GM12875 (cell line): Measurements from ENCODE around the gene PUS3.

ENCODE experiments used
- H3K4me3 ChIP-seq: one replicate; pipeline ENCODE4 v1.5.1; 2011; ENCODE audit warnings: low read depth, low read length, control low read depth
- TF ChIP-seq, protein P1 (sequence below): IDR thresholded peaks from 2 replicates; pipeline ENCODE4 v1.5.1; 2011; ENCODE audit warnings: low read depth, mild to moderate bottlenecking, control low read depth, inconsistent platforms, low read length, moderate library complexity, borderline replicate concordance; ENCODE audit not compliant: insufficient read depth

Gene PUS3

DNA sequence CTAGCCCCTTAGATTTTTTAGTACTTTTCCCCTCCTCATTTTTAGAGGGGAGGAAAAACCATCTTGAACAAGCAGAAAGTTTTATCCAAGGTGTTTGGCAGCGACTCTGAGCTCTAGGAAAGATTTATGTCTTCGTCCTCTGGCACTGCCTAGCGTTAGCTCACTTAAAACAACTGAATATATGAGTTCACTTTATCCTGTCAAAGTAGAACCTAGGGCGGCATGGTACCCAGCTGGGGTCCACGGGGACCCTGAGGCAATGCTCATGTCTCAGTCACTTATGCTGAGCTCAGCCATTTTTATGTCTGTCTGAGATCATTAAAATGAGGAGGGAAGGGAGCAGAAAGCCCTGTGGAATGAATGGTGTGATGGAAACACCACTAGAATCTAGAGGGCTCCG lies 28.7 kb upstream of the PUS3 start:
- no peak overlapping the region for H3K4me3 ChIP-seq
- TF ChIP-seq, protein P1, sequence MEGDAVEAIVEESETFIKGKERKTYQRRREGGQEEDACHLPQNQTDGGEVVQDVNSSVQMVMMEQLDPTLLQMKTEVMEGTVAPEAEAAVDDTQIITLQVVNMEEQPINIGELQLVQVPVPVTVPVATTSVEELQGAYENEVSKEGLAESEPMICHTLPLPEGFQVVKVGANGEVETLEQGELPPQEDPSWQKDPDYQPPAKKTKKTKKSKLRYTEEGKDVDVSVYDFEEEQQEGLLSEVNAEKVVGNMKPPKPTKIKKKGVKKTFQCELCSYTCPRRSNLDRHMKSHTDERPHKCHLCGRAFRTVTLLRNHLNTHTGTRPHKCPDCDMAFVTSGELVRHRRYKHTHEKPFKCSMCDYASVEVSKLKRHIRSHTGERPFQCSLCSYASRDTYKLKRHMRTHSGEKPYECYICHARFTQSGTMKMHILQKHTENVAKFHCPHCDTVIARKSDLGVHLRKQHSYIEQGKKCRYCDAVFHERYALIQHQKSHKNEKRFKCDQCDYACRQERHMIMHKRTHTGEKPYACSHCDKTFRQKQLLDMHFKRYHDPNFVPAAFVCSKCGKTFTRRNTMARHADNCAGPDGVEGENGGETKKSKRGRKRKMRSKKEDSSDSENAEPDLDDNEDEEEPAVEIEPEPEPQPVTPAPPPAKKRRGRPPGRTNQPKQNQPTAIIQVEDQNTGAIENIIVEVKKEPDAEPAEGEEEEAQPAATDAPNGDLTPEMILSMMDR: no peak

DNA sequence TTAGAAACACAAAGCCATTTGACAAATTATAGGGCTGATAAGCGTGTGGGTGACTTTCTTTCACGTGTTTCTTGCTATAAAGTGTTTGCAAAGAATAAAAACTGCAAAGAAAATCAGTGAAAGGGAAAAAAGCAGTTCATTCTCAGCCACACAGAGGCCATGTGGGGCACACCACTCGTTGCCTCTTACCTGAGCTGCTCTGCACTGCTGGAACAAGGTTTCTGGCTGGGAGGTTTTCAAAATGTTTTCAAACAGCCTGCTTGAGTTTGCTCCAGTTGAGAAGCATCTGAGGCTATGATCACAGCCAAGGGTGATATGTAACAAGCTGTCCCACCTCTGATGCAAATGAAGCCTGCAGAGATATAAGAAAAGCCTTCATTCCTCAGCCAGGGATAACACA lies 28.1 kb upstream of the PUS3 start:
- TF ChIP-seq, protein P1: no peak
- no peak overlapping the region for H3K4me3 ChIP-seq

DNA sequence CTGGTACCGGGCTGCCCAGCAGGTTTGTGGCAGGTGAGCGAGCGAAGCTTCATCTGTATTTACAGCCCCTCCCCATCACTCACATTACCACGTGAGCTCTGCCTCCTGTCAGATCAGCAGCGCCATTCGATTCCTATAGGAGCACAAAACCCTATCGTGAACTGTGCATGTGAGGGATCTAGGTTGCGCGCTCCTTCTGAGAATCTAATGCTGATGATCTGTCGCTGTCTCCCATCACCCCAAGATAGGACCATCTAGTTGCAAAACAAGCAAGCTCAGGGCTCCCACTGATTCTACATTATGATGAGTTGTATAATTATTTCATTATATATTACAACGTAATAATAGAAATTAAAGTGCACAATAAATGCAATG lies 27.1 kb upstream of the PUS3 start:
- TF ChIP-seq, protein P1: no peak
- no peak overlapping the region for H3K4me3 ChIP-seq

DNA sequence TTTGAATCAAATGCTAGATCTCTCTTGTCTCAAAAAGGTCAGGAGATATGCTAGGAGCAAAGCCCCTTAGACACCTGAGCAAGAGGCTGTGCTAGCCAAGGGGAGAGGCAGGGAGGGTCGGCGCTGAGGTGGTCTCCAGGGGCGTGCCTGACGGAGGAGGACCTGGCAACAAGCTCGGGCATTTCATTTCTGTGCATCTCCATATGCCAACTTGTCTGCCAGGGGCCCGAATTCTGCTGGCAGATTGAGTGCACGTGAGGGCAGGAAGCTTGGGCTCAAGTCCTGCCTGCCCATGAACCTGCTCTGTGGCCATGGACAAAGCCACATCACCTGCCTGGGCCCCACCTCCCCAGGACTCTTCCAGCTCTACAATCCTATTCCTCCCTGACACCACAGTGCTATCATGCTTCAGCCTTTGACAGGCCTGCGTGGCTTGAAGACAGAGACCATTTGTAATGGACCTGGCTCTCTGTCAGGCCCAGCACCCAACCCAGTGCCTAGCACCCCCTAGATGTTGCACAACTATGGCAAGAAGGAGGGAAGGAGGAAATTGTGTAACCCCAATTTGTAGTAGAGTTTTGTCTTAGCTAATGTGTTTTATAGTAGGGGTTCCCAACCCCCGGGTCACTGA lies 26.6 kb upstream of the PUS3 start:
- TF ChIP-seq, protein P1: no peak
- no peak overlapping the region for H3K4me3 ChIP-seq

DNA sequence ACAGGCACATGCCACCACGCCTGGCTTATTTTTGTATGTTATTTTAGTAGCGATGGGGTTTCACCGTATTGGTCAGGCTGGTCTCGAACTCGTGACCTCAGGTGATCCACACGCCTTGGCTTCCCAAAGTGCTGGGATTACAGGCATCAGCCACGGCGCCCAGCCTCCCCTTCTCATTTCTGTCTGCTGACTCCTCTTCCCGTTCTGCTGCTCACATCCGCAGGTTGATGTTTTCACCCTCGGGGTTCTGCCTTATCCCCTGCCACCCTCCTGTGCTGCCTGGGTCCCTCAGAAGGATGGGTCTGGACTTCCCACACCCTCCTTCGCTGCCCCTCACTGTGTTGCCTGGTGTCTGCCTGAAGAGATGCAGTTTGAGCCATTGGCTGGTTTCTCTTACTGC lies 23.7 kb upstream of the PUS3 start:
- H3K4me3 ChIP-seq: no peak overlapping the region
- TF ChIP-seq, protein P1: no peak

DNA sequence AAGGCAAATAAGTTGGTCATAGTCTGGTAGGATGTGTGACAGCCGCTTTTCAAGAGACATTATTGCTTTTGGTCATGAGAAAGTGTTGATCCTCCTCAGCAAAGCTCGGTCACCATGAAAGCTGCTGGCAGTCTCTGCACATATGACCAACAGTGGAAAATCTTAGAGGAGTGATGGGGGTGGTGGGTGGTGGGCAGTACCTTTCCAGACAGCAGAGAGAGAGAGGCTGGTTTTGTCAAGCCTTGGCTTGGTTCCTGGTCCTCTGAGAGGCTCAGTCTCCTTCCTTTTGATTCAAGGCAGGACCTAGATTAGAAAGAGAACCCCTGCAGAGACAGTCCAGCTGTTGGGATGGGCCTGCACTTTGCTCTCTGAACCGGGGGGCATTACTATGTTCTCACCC lies 22.8 kb upstream of the PUS3 start:
- TF ChIP-seq, protein P1: no peak
- no peak overlapping the region for H3K4me3 ChIP-seq

DNA sequence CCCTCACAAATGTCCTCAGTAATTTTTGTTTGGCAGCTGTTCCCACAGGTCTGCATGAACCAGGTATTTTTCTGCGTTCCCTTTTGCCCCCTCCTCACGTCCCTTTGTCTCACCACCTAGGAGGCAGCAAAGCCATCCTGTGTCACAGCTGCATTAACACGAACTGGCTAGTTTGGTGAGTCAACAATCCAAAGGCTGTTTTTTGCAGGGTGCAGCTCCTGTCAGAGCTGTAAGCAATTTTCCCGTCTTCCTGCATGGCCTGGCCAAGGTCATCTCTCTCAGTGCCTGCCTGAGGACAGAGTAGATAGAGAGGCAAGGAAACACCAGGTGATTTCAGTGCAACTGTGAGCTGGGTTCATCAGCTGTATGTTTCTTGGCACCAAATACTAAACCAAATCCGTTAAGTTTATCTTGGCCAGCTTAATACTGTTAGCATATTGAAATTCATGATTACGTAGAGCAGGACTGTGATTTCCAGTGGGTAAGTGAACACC lies 22.3 kb upstream of the PUS3 start:
- TF ChIP-seq, protein P1: no peak
- no peak overlapping the region for H3K4me3 ChIP-seq
